Right renal cortex interstitium (tissue), 3 donors: ENCODE measurements around the gene GNG7. TPM values are rescaled to one million over a fixed set of nuclear protein-coding genes. Genes with fewer than 3 reads are reported as not detected.

Experiments
- DNase-seq, 3 donors: peaks; one replicate each; pipeline ENCODE4 v3.0.0-alpha.2; 2013; ENCODE audit warnings: low read depth in 3 of 3, low spot score in 2 of 3
- polyA plus RNA-seq, 3 donors: library from polyadenylated mRNA; unstranded; fragments of 120-200 nt; gene quantifications; one replicate each; pipeline ENCODE4 v1.2.1, GENCODE V29; 2013; ENCODE audit not compliant: insufficient read length in 3 of 3

Gene GNG7
- polyA plus RNA-seq, 3 donors, result 4.9 to 5.2 (median 5.0) TPM

DNA sequence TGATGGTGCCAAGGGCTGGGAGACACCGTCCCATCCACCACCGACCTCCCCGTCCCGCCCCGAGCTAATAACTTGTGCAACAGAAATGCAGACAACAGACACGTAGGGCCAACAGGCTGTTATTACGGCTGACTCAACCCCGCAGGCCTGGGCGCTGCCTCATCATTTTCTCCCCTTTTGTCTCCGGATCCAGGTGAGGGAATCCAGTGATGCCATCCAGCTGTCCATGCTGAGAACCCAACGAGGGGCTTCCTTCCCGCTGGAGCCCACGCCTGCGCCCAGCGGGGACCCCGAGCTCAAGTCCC lies 25.1 kb upstream of the GNG7 start:
- DNase-seq, result no peak

- DNase-seq, result no peak
These were observed 24.6 kb upstream of the GNG7 start for GRCh38 chr19:2726904-2727639.

GRCh38 chr19:2726160-2726855 lies 23.8 kb upstream of the GNG7 start:
- DNase-seq, result no peak

- no peak for DNase-seq
These were observed 21.7 kb upstream of the GNG7 start for GRCh38 chr19:2724148-2724557.

DNA sequence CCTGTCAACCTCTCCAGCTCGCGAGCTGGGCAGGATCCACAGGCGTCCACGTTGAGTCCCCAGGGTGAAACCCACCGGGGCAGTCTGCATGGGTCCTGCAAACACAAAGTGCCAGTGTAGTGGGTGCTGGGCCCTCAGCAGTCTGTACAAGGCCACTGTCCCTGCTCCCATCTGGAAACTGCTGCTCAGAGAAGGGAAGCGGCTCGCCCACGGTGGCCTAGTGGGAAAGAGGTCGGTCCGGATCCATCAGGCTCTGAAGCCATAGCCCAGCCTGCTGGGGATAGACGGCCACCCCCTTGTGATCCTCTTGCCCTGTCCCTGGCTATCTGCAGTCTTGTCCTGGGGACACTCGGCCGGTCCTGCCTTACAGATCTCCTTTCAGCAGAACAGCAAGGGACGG lies 21.3 kb upstream of the GNG7 start:
- DNase-seq, result no peak

DNA sequence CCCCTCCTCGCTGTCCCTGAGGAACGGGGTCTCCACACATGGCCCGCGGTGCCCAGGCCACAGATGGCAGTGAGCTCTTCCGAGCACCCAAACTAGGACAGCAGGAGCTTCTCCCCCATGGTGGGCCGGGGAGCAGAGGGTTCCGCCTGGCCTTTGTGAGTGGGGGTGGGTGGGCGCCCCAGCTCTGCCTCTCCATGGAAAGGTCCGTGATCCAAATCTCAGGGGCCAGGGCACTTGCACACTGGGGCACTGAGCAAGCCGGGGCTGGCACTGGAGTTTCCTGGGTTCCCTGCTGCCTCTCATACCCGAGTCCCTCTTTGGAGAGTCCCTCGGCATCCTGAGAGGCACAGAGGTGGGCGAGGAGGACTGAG lies 20.8 kb upstream of the GNG7 start:
- no peak for DNase-seq

- DNase-seq, result no peak
These were observed 20.2 kb upstream of the GNG7 start for GRCh38 chr19:2722541-2723344.

- no peak for DNase-seq
These were observed 19.4 kb upstream of the GNG7 start for GRCh38 chr19:2721570-2722540.

GRCh38 chr19:2720777-2721569 lies 18.5 kb upstream of the GNG7 start, which contains the start of gene DIRAS1:
TSS of gene DIRAS1 (minus strand) at chr19:2721372. CDS start at chr19:2717806, 3,566 bp downstream.
- no peak for DNase-seq

- no peak for DNase-seq
These were observed 17.7 kb upstream of the GNG7 start for GRCh38 chr19:2719920-2720776.

DNA sequence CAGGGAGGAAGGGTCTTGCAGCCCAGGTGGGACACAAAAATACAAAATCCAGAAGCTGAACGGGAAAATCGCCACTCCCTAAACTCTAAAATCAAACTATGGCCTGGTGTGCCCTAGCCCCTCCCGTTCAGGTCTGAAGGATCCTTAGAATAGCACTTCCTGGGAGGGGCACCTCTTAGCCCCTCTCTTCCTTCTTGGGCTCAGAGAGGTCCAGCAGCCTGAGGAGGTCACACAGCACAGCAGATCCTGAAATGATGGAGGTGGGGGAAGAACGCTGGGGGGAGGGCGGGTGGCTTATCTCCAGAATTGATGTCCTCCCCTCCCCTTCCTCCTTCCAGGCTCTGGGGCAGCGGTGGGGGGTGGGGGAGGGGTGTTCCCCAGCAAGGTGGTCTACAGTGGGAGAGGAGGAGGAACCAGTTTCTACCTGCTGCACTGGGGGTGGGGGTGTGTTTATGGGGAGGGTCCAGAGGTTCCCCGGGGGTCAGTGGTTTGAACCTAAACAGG lies 16.8 kb upstream of the GNG7 start:
- DNase-seq, result no peak

DNA sequence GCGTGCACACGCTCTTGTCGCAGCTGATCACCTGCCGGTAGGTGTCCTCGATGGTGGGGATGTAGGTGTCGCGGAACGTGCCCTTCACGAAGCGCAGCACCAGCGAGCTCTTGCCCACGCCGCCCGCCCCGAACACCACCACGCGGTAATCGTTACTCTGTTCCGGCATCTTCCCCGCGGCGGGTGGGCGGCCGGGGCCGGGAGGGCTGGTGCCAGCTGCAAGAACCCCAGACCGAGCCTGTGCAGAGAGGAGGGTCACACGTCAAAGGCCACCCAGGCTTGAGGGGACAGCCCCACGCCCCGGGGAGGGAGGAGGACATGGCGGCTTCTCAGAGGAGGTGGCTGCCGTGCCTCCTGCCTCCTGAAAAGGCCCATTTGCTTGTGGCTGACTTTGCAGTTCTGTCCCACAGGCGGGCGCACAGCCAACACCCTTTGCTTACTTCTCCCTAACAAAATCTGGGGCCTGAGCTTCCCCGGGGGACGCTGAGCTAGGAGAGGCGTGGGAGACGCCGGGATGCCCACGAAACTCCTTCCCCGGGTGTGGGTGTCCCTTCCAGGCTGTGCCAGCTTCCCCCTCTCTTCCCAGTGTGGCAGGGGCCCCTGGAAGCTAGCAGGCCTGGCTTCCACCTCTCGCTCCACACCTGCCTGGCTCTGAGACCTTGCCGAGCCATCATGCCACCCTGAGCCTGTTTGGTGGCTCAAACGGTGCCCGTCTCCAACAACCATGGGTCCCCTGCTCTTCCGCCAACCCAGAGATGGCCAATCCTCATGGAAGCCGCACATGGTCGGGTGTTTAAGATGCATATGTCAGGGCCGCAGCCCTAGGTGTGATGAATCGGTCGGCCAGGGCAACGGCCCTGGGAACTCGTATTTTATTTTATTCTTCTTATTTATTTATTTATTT lies 15.4 kb upstream of the GNG7 start:
- no peak for DNase-seq

GRCh38 chr19:2716722-2717637 lies 14.5 kb upstream of the GNG7 start:
- DNase-seq, result no peak

- DNase-seq, result no peak
These were observed 13.8 kb upstream of the GNG7 start for GRCh38 chr19:2716275-2716650.

DNA sequence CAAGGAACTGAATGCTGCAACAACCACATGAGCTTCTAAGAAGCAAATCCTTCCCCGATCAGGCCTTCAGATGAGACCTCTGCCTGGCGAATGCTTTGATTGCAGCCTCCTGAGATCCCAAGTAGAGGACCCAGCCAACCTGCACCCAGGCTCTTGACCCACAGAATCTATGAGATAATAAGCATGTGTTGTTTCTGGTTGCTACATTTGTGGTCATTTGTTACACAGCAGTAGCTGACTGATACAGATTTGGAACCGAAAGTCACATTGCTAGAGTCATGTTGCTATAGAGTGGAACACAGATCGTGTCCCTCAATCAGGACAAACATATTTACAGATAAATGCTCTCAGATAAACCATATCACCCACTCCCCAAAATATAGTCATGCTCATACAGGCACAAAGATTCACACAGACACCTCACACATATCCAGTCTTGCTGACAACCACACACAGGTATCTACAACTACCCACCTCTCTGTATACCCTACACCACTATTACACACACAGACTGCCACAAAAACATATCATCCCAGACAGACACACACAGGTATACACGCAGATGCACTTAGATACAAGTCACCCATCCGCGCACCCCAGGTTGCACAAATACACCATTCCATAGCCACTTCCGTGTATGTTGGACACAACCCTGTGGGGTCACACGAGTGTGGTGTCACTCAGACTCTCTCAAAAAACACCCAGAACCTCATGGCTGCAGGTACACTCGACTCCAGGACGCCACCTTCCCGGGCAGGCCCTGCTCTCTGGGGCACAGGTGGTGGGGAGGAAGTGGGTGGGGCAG lies 13.2 kb upstream of the GNG7 start:
- no peak for DNase-seq
